ENCODE results near the gene AP4S1.

DNA sequence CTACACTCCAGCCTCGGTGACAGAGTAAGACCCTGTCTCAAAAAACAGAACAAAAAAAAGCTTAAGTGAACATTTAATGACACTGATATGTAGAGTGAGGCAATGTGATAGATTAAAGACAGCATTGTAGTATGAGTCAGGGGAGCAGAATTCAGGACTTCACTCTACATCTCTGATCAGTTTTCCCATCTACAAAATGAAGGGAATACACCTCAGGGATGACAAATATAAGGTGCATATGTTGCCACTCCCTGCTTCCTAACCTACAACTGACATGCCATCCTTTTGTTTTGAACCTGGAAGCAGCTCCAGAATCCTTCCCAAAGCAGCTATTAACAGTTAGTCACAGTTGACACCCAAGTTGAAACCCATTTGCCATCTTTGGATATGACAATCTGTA, 31.6 kb downstream of the AP4S1 start:
- TF ChIP-seq, protein P1, sequence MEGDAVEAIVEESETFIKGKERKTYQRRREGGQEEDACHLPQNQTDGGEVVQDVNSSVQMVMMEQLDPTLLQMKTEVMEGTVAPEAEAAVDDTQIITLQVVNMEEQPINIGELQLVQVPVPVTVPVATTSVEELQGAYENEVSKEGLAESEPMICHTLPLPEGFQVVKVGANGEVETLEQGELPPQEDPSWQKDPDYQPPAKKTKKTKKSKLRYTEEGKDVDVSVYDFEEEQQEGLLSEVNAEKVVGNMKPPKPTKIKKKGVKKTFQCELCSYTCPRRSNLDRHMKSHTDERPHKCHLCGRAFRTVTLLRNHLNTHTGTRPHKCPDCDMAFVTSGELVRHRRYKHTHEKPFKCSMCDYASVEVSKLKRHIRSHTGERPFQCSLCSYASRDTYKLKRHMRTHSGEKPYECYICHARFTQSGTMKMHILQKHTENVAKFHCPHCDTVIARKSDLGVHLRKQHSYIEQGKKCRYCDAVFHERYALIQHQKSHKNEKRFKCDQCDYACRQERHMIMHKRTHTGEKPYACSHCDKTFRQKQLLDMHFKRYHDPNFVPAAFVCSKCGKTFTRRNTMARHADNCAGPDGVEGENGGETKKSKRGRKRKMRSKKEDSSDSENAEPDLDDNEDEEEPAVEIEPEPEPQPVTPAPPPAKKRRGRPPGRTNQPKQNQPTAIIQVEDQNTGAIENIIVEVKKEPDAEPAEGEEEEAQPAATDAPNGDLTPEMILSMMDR (IDR thresholded peaks at IDR 0.05; ENCODE audit: borderline replicate concordance, extremely low read depth, low read length, poor library complexity, severe bottlenecking), result no peak
- TF ChIP-seq EZH2 (IDR thresholded peaks at IDR 0.05; ENCODE audit: borderline replicate concordance, low read depth, low read length, severe bottlenecking), result no peak
